K562 (cell line): ENCODE measurements around the gene EXOC4. TPM values are rescaled to one million over a fixed set of nuclear protein-coding genes. Genes with fewer than 3 reads are reported as not detected.

Experiments
- ATAC-seq: fragments of 200-7000 bp; cut with Tn5 transposase; 3 replicates; pipeline ENCODE4 v1.9.1; 2020; ENCODE audit warnings: moderate library complexity
- BruUV-seq: library from RNA; stranded (reverse); fragments of 400-500 nt; replicated peaks from 2 replicates; lab custom pipeline; 2021; lab: Mats Ljungman, UMichigan
- CTCF ChIA-PET: fragments of 300-600 bp; formaldehyde crosslinking; extraction: SDS; loops from one replicate; lab custom pipeline; 2021; ENCODE audit warnings: low intra/inter-chr PET ratio; lab: Yijun Ruan, JAX
- POLR2A ChIA-PET: fragments of 300-600, 350-650 bp; sonication (Branson Sonifier 250); formaldehyde crosslinking; extraction: SDS; loops from one replicate; lab custom pipeline; 2021; ENCODE audit warnings: antibody characterized with exemption, inconsistent platforms; lab: Yijun Ruan, JAX
- DNase-seq, 4 experiments: peaks; one replicate each; pipeline versions ENCODE4 v3.0.0 to v3.0.0-alpha.2; 2011 to 2018; ENCODE audit warnings: low spot score in 3 of 4, mixed read lengths in 3 of 4; ENCODE audit errors: extremely low read depth in 1 of 4
- FAIRE-seq: peaks from 2 replicates; lab custom pipeline; 2011; peaks lifted over from hg19 to GRCh38; lab: Jason Lieb, UNC
- H2AFZ ChIP-seq: 2 replicates; pipeline ENCODE4 v1.6.0; 2011; ENCODE audit warnings: low read depth, low read length, control low read depth, inconsistent platforms
- H3K27ac ChIP-seq: fragments of 200-600 bp; 3 replicates; pipeline ENCODE4 v1.8.0; 2011; ENCODE audit warnings: low read depth, mild to moderate bottlenecking, control low read depth, inconsistent platforms, low read length, moderate library complexity, mixed read lengths; ENCODE audit errors: extremely low read depth
- H3K27me3 ChIP-seq, 2 experiments: fragments of 300-600 bp in 1 of 2; 2 replicates in 1 of 2; 3 replicates in 1 of 2; pipeline versions ENCODE4 v1.6.0 to v1.8.0; 2011; ENCODE audit warnings: inconsistent platforms in 2 of 2, low read length in 2 of 2, mild to moderate bottlenecking in 1 of 2, mixed read lengths in 1 of 2, moderate library complexity in 1 of 2; ENCODE audit not compliant: control insufficient read depth in 2 of 2, insufficient read depth in 2 of 2
- H3K36me3 ChIP-seq: fragments of 300-600 bp; 3 replicates; pipeline ENCODE4 v1.8.0; 2011; ENCODE audit warnings: mild to moderate bottlenecking, low read length, inconsistent platforms; ENCODE audit not compliant: control insufficient read depth, insufficient read depth
- H3K4me1 ChIP-seq, 2 experiments: fragments of 200-600 bp in 1 of 2; replicated peaks in 1 of 2; 2 replicates in 1 of 2; 3 replicates in 1 of 2; pipeline versions ENCODE4 v1.5.1 to v1.8.0; 2011; ENCODE audit warnings: inconsistent platforms in 2 of 2, low read length in 2 of 2, mild to moderate bottlenecking in 1 of 2, mixed read lengths in 1 of 2, moderate library complexity in 1 of 2; ENCODE audit not compliant: control insufficient read depth in 2 of 2, insufficient read depth in 2 of 2
- H3K4me2 ChIP-seq: 2 replicates; pipeline ENCODE4 v1.6.1; 2011; ENCODE audit warnings: low read length, control low read depth, inconsistent platforms, mixed read lengths; ENCODE audit not compliant: insufficient read depth
- H3K4me3 ChIP-seq: fragments of 200-600 bp; sonication (generic), shearing (Covaris generic); 2 replicates; pipeline ENCODE4 v1.5.1; 2016; ENCODE audit warnings: control low read depth, inconsistent platforms
- H3K79me2 ChIP-seq: fragments of 200-600 bp; 3 replicates; pipeline ENCODE4 v1.8.0; 2011; ENCODE audit warnings: low read length, inconsistent platforms; ENCODE audit not compliant: control insufficient read depth, insufficient read depth
- H3K9ac ChIP-seq, 2 experiments: 2 replicates each; pipeline versions ENCODE4 v1.6.0 to v1.6.1; 2011; ENCODE audit warnings: low read depth in 2 of 2, low read length in 2 of 2, control low read depth in 1 of 2, inconsistent platforms in 1 of 2, mild to moderate bottlenecking in 1 of 2, mixed read lengths in 1 of 2; ENCODE audit not compliant: insufficient read depth in 1 of 2
- H3K9me1 ChIP-seq: one replicate; pipeline ENCODE4 v1.6.0; 2011; ENCODE audit warnings: inconsistent platforms, mild to moderate bottlenecking, low read length, moderate library complexity; ENCODE audit not compliant: control insufficient read depth, insufficient read depth
- H3K9me3 ChIP-seq: replicated peaks from 2 replicates; pipeline ENCODE4 v1.5.1; 2011; ENCODE audit warnings: low read depth, low read length, inconsistent platforms; ENCODE audit not compliant: control insufficient read depth, insufficient read depth
- H4K20me1 ChIP-seq: replicated peaks from 2 replicates; pipeline ENCODE4 v1.6.1; 2011; ENCODE audit warnings: low read length, inconsistent platforms, mixed read lengths; ENCODE audit not compliant: control insufficient read depth, insufficient read depth
- ATF7 ChIP-seq: fragments of 450-650 bp; IDR thresholded peaks from 2 replicates; pipeline ENCODE4 v1.7.1; 2014; ENCODE audit warnings: mild to moderate bottlenecking, moderate library complexity
- IFI16 ChIP-seq: fragments of 250-450 bp; sonication (Bioruptor Pico); IDR thresholded peaks from 2 replicates; pipeline ENCODE4 v2.1.2; 2022; ENCODE audit warnings: mild to moderate bottlenecking, inconsistent platforms
- JUND ChIP-seq, 2 experiments: IDR thresholded peaks; 2 replicates in 1 of 2; 3 replicates in 1 of 2; pipeline ENCODE4 v1.6.1; 2011; ENCODE audit warnings: borderline replicate concordance in 2 of 2, low read depth in 2 of 2, low read length in 2 of 2, improper control_type of control experiment in 1 of 2, missing biosample characterization in 1 of 2, missing genetic modification characterization in 1 of 2, missing genetic modification reagents in 1 of 2
- MEIS2 ChIP-seq: fragments of 450-650 bp; IDR thresholded peaks from 2 replicates; pipeline ENCODE4 v1.6.1; 2014; ENCODE audit warnings: mild to moderate bottlenecking; ENCODE audit not compliant: partially characterized antibody
- PBX2 ChIP-seq, 2 experiments: IDR thresholded peaks in 1 of 2; conservative IDR thresholded peaks in 1 of 2; 2 replicates each; pipeline ENCODE4 v1.6.1; 2016; ENCODE audit warnings: low read depth in 2 of 2, mild to moderate bottlenecking in 1 of 2, missing compliant biosample characterization in 1 of 2, missing genetic modification characterization in 1 of 2, moderate library complexity in 1 of 2
- YY1 ChIP-seq, 3 experiments: IDR thresholded peaks; 2 replicates each; pipeline ENCODE4 v1.6.1; 2011; ENCODE audit warnings: low read length in 2 of 3, mild to moderate bottlenecking in 2 of 3, moderate library complexity in 2 of 3, borderline replicate concordance in 1 of 3, control low read depth in 1 of 3, low read depth in 1 of 3; ENCODE audit not compliant: insufficient read depth in 3 of 3, insufficient replicate concordance in 2 of 3, control insufficient read depth in 1 of 3, insufficient read length in 1 of 3; ENCODE audit errors: extremely low read depth in 1 of 3
- ZNF584 ChIP-seq: fragments of 200-800 bp; sonication (Bioruptor generic); IDR thresholded peaks from 2 replicates; pipeline ENCODE4 v1.6.1; 2016; ENCODE audit warnings: low read depth, mild to moderate bottlenecking, missing genetic modification characterization, missing compliant biosample characterization
- ZNF592 ChIP-seq: fragments of 450-650 bp; IDR thresholded peaks from 2 replicates; pipeline ENCODE4 v1.6.1; 2017; ENCODE audit warnings: antibody characterized with exemption, mild to moderate bottlenecking
- WGBS: fragments of 100-300 bp; shearing (Covaris generic); methylation state at CpG from one replicate; pipeline ENCODE4 v1.1.6; 2016; ENCODE audit warnings: low coverage, mixed read lengths; ENCODE audit not compliant: insufficient coverage; ENCODE audit errors: missing lambda C conversion rate; 5-methylcytosine and 5-hydroxymethylcytosine counted together
- in situ Hi-C: fragments of 300-500 bp; cut with MboI; formaldehyde crosslinking; loops from 4 replicates; pipeline ENCODE4 v1.15.0; 2018; ENCODE audit warnings: inconsistent platforms, mixed read lengths
- intact Hi-C: fragments of 100-400 bp; cut with micrococcal nuclease; formaldehyde crosslinking; loops from 2 replicates; pipeline ENCODE4 v1.14.2; 2022
- polyA plus RNA-seq, 8 experiments: library from polyadenylated mRNA; depleted of rRNA in 4 of 8; stranded (reverse) in 5 of 8; unstranded in 3 of 8; fragments of >200 nt; fragmentation: Nextera tagmentation in 2 of 8; fragmentation: Illumina TruSeq in 1 of 8; extraction: Ambion mirVana in 2 of 8; extraction: Trizol in 1 of 8; gene quantifications; 2 replicates each; pipeline versions ENCODE4 v1.2.1 to v1.2.3, GENCODE V29; 2011 to 2014; ENCODE audit warnings: inconsistent platforms in 1 of 8, missing spikeins in 1 of 8
- total RNA-seq, 7 experiments: library from RNA; depleted of rRNA in 6 of 7; stranded (reverse); fragments of >200 nt in 6 of 7; fragmentation: Illumina TruSeq in 2 of 7; extraction: Trizol in 2 of 7; gene quantifications; 2 replicates each; pipeline versions ENCODE4 v1.2.1 to v1.2.3, GENCODE V29; 2011 to 2021; ENCODE audit warnings: low replicate concordance in 1 of 7
- TF ChIP-seq, protein P1 (sequence below): IDR thresholded peaks from 2 replicates; pipeline ENCODE4 v1.6.1; 2016; ENCODE audit warnings: missing genetic modification characterization, missing compliant biosample characterization

The EXOC4 gene
- total and polyA plus RNA-seq, 9 of the 15 experiments (the other 6 are each of a cell fraction or from before 2014, with no cell fraction given), result 18.5 to 73.1 (median 46.6) TPM

DNA sequence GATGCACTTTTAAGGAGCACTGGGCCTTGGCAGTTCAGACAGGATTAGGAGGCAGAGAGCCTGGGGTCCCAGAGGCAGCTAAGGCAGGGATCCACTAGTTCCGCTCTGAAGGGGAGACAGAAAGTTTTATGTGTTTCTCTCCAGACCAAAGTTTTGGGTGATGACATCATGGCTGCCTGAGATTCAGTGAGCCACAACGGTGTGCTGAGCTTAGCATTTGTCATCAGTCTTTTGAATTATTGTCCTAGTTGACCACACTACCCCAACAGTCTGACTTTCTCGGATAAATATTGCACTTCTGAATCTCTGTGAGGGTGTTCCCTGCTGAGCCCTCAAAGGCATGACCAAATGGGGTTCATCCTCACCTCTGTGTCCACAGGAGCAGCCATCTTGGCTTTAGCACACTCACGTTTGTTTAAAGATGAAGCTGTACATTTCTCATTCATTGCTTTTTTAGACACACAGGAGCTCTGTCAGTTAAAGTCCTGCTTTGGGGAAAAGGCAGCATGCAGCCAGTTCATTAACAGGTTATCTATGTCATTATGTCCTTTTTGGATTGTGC, 576.5 kb downstream of the EXOC4 start:
- ChIA-PET POLR2A (interaction anchor here (0.6 to 0.8 kb wide), 3 partner anchors 13 to 225 kb away, joined by 3 read pairs; no protein-coding TSS in a partner anchor), CTCF (no interaction called here)
- Histone ChIP-seq H3K9me1 (no peaks in the 10 kb centered on the region), H3K27ac (0 out of 3 replicates have a peak overlapping the region, but pooled peaks have one; percentile 22), H3K4me1 (peaks cover 0 to 11% of the 10 kb centered on the region in 2 experiments; a peak in 2 of 5 replicates), H3K9ac (no peak overlapping the region), H2AFZ (peak overlapping the region; percentile 25; the same call in 1 of the 2 replicates), H3K9me3 (no peaks in the 10 kb centered on the region), H3K4me2 (no peak overlapping the region; the same call in 1 of the 2 replicates), H3K4me3 (no peak overlapping the region), H3K36me3 (no peaks in the 10 kb centered on the region), H3K27me3 (no peaks in the 10 kb centered on the region), H3K79me2 (no peaks in the 10 kb centered on the region), H4K20me1 (no peaks in the 10 kb centered on the region)
- FAIRE-seq, result no peak
- intact Hi-C loops (no loop called here), in situ Hi-C loops (no loop called here)
- peak in 1 of 4 experiments; percentile 16 for DNase-seq
- WGBS, result 36% methylated on average over 4 of the region's 4 CpGs
- peak; percentile 63 for ATAC-seq
- no TSS peak for BruUV-seq
- TF ChIP-seq ZNF592 (0 out of 2 replicates have a peak, but pooled peaks have one; percentile 25), YY1 (IDR thresholded peaks at IDR 0.05; ENCODE audit: borderline replicate concordance in 1 of 3, control insufficient read depth in 1 of 3, extremely low read depth in 1 of 3, insufficient read depth in 3 of 3, insufficient read length in 1 of 3, insufficient replicate concordance in 2 of 3, low read depth in 1 of 3, low read length in 2 of 3) (peak in 1 of 3 experiments; percentile 74), JUND (IDR thresholded peaks at IDR 0.05; ENCODE audit: borderline replicate concordance, low read depth, low read length) (0 out of 2 replicates have a peak, but pooled peaks have one; percentile 12), JUND (tag; IDR thresholded peaks at IDR 0.05; ENCODE audit: borderline replicate concordance, low read depth, low read length) (0 out of 3 replicates have a peak, but pooled peaks have one; percentile 29), PBX2 (CRISPR knock-in tag; IDR thresholded peaks at IDR 0.05; ENCODE audit: low read depth) (no peak), PBX2 (tag; conservative IDR thresholded peaks at IDR 0.05; ENCODE audit: low read depth) (peak; percentile 36; the same call in 1 of the 2 replicates), IFI16 (CRISPR knock-in tag) (no peak), ATF7 (peak; percentile 66), ZNF584 (CRISPR knock-in tag) (peak; percentile 22; the same call in 1 of the 2 replicates), MEIS2 (peak; percentile 58)
- TF ChIP-seq, protein P1, sequence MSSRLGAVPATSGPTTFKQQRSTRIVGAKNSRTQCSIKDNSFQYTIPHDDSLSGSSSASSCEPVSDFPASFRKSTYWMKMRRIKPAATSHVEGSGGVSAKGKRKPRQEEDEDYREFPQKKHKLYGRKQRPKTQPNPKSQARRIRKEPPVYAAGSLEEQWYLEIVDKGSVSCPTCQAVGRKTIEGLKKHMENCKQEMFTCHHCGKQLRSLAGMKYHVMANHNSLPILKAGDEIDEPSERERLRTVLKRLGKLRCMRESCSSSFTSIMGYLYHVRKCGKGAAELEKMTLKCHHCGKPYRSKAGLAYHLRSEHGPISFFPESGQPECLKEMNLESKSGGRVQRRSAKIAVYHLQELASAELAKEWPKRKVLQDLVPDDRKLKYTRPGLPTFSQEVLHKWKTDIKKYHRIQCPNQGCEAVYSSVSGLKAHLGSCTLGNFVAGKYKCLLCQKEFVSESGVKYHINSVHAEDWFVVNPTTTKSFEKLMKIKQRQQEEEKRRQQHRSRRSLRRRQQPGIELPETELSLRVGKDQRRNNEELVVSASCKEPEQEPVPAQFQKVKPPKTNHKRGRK (tag), result no peak
